B cell (primary cell): ENCODE results near the gene LRBA. TPM values are rescaled to one million over a fixed set of nuclear protein-coding genes. Genes with fewer than 3 reads are reported as not detected.

ENCODE experiments used
- ATAC-seq: fragments of 200-7000 bp; cut with Tn5 transposase; one replicate; pipeline ENCODE4 v1.10.0; 2021; ENCODE audit warnings: low read depth, mild to moderate bottlenecking, moderate number of reproducible peaks, moderate library complexity
- CTCF ChIA-PET: fragments of 350-600 bp; sonication (Branson Sonifier 250); formaldehyde crosslinking; loops from one replicate; lab custom pipeline; 2021; ENCODE audit warnings: antibody characterized with exemption, inconsistent platforms; lab: Charles Lee
- POLR2A ChIA-PET: fragments of 350-600 bp; sonication (Branson Sonifier 250); formaldehyde crosslinking; loops from one replicate; lab custom pipeline; 2021; ENCODE audit warnings: antibody characterized with exemption; lab: Charles Lee
- DNase-seq: peaks from one replicate; pipeline ENCODE4 v3.0.0; 2013
- H2AFZ ChIP-seq: 2 replicates; pipeline ENCODE4 v1.6.1; 2012; ENCODE audit warnings: mild to moderate bottlenecking, low read depth, low read length; ENCODE audit not compliant: insufficient read depth, poor library complexity, severe bottlenecking
- H3K27ac ChIP-seq, 2 donors: 1 replicate in 1 of 2; 2 replicates in 1 of 2; pipeline ENCODE4 v1.5.1; 2012 to 2013; ENCODE audit warnings: low read length in 2 of 2, mild to moderate bottlenecking in 2 of 2, moderate library complexity in 1 of 2
- H3K27me3 ChIP-seq, 4 experiments: fragments of 200-600 bp in 1 of 4; sonication (generic) in 1 of 4; replicated peaks in 1 of 4; 1 replicate in 2 of 4; 2 replicates in 2 of 4; pipeline versions ENCODE4 v1.6.1 to v1.7.0; 2013 to 2016; ENCODE audit warnings: low read length in 3 of 4, mild to moderate bottlenecking in 2 of 4, mixed read lengths in 1 of 4, moderate library complexity in 1 of 4; ENCODE audit not compliant: insufficient read depth in 4 of 4, control insufficient read depth in 3 of 4; ENCODE audit errors: control extremely low read depth in 1 of 4
- H3K36me3 ChIP-seq, 2 experiments: replicated peaks in 1 of 2; 1 replicate in 1 of 2; 2 replicates in 1 of 2; pipeline versions ENCODE4 v1.6.1 to v1.7.1; 2013; ENCODE audit warnings: low read length in 1 of 2; ENCODE audit not compliant: insufficient read depth in 2 of 2, control insufficient read depth in 1 of 2; ENCODE audit errors: control extremely low read depth in 1 of 2, extremely low read depth in 1 of 2
- H3K4me1 ChIP-seq, 2 donors: fragments of 200-600 bp in 1 of 2; sonication (generic) in 1 of 2; 1 replicate in 1 of 2; 2 replicates in 1 of 2; pipeline versions ENCODE4 v1.5.1 to v1.6.1; 2013 to 2017; ENCODE audit warnings: low read length in 2 of 2; ENCODE audit not compliant: control insufficient read depth in 2 of 2, insufficient read depth in 2 of 2
- H3K4me2 ChIP-seq: replicated peaks from 2 replicates; pipeline ENCODE3; 2012; ENCODE audit warnings: mild to moderate bottlenecking, low read depth, low read length; ENCODE audit not compliant: poor library complexity, severe bottlenecking
- H3K4me3 ChIP-seq, 5 experiments: fragments of 200-600 bp in 1 of 5; sonication (generic) in 1 of 5; 1 replicate in 3 of 5; 2 replicates in 2 of 5; pipeline versions ENCODE4 v1.5.1 to v1.7.0; 2011 to 2016; ENCODE audit warnings: low read length in 4 of 5, mild to moderate bottlenecking in 4 of 5, low read depth in 2 of 5, control low read depth in 1 of 5, moderate library complexity in 1 of 5; ENCODE audit not compliant: insufficient read depth in 1 of 5; ENCODE audit errors: control extremely low read depth in 1 of 5, extremely low read depth in 1 of 5
- H3K79me2 ChIP-seq: fragments of 200-600 bp; sonication (generic); one replicate; pipeline ENCODE4 v1.6.0; 2016; ENCODE audit warnings: low read length; ENCODE audit not compliant: control insufficient read depth, insufficient read depth
- H3K9ac ChIP-seq: fragments of 200-600 bp; sonication (generic); 2 replicates; pipeline ENCODE4 v1.6.1; 2017; ENCODE audit warnings: mild to moderate bottlenecking, low read length, moderate library complexity
- H3K9me3 ChIP-seq, 3 donors: one replicate each; pipeline versions ENCODE4 v1.6.1 to v1.7.1; 2013; ENCODE audit warnings: low read length in 2 of 3; ENCODE audit not compliant: control insufficient read depth in 2 of 3, insufficient read depth in 1 of 3; ENCODE audit errors: control extremely low read depth in 1 of 3
- H4K20me1 ChIP-seq: 2 replicates; pipeline ENCODE4 v1.6.0; 2012; ENCODE audit warnings: mild to moderate bottlenecking, low read length; ENCODE audit not compliant: insufficient read depth, control insufficient read depth, poor library complexity, severe bottlenecking
- H3K27ac Mint-ChIP-seq: one replicate; pipeline ENCODE4 v1.8.0; 2021; ENCODE audit warnings: mixed read lengths
- H3K27me3 Mint-ChIP-seq: one replicate; pipeline ENCODE4 v1.8.0; 2021; ENCODE audit warnings: mixed read lengths
- H3K4me1 Mint-ChIP-seq: one replicate; pipeline ENCODE4 v1.8.0; 2021; ENCODE audit warnings: mixed read lengths
- H3K4me3 Mint-ChIP-seq: one replicate; pipeline ENCODE4 v1.8.0; 2021; ENCODE audit warnings: mixed read lengths
- H3K9me3 Mint-ChIP-seq: one replicate; pipeline ENCODE4 v1.8.0; 2022; ENCODE audit warnings: mixed read lengths; ENCODE audit not compliant: insufficient read depth
- CTCF ChIP-seq: fragments of 200-600 bp; IDR thresholded peaks from one replicate; pipeline ENCODE4 v1.8.0; 2022; ENCODE audit warnings: antibody characterized with exemption, mild to moderate bottlenecking
- EZH2 ChIP-seq: IDR thresholded peaks from 2 replicates; pipeline ENCODE4 v1.6.1; 2012; ENCODE audit warnings: borderline replicate concordance, low read depth, mild to moderate bottlenecking, moderate library complexity, low read length; ENCODE audit not compliant: insufficient read depth, poor library complexity, severe bottlenecking
- WGBS: methylation state at CpG from one replicate; pipeline ENCODE4 v1.1.5; 2013; ENCODE audit warnings: missing lambda C conversion rate; ENCODE audit not compliant: insufficient coverage; 5-methylcytosine and 5-hydroxymethylcytosine counted together
- intact Hi-C: fragments of 100-400 bp; cut with micrococcal nuclease; formaldehyde crosslinking; loops from one replicate; pipeline ENCODE4 v1.10.0; 2022
- polyA plus RNA-seq: library from polyadenylated mRNA; depleted of rRNA; stranded (reverse); fragments of >200 nt; gene quantifications from 2 replicates; pipeline ENCODE4 v1.2.3, GENCODE V29; 2012
- total RNA-seq, 2 donors: library from RNA; stranded (reverse); fragments of 120-200 nt in 1 of 2; gene quantifications; 1 replicate in 1 of 2; 2 replicates in 1 of 2; pipeline versions ENCODE4 v1.2.3 to v1.2.4, GENCODE V29; 2013 to 2022

LRBA gene
- total and polyA plus RNA-seq, 2 donors (not counting 1 experiment from before 2014, with no cell fraction given): 17.5 to 86.7 TPM

DNA sequence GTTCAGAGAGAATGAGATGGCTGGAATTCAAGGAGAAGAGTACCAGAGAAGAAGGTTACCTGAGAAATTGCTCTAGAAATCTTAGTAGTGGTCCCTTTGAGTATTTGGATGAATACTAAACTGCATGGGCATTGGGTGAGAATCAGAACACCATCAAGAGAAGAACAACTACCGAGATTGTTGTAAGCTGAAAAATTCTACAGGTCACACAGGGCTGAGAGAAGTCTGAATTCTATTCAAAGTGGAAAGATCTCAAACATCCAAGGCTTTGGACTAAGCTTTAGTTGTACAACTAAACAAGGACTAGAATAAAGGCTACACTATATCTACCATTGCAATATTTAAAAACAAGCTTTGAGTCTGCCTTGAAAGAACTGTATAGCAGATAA is 40.8 kb downstream of the LRBA start:
- no peaks in the 10 kb centered on the region for H3K27me3 Mint-ChIP-seq
- ChIA-PET CTCF (no interaction called here), POLR2A (no interaction called here)
- H3K4me3 Mint-ChIP-seq: peak overlapping the region; percentile 3
- TF ChIP-seq CTCF (no peak), EZH2 (no peak)
- peaks cover 61% of the 10 kb centered on the region for H3K4me1 Mint-ChIP-seq
- H3K9ac ChIP-seq: peak overlapping the region; percentile 5
- H3K27ac Mint-ChIP-seq: no peak overlapping the region
- DNase-seq (no peak), ATAC-seq (no peak)
- no peaks in the 10 kb centered on the region for H3K9me3 ChIP-seq
- H4K20me1 ChIP-seq: peaks cover 52% of the 10 kb centered on the region
- intact Hi-C loops: no loop called here
- H3K36me3 ChIP-seq: no peaks in the 10 kb centered on the region
- H3K9me3 Mint-ChIP-seq: peaks cover 4% of the 10 kb centered on the region
- H3K4me1 ChIP-seq: peaks cover 5 to 18% of the 10 kb centered on the region in 2 donors
- WGBS: no CpG with 5 or more reads among the region's 1 CpG
- H3K4me2 ChIP-seq: no peak overlapping the region
- no peaks in the 10 kb centered on the region for H3K27me3 ChIP-seq
- H3K4me3 ChIP-seq: no peak overlapping the region
- H2AFZ ChIP-seq: no peak overlapping the region
- H3K79me2 ChIP-seq: peaks cover 86% of the 10 kb centered on the region
- H3K27ac ChIP-seq: no peak overlapping the region

DNA sequence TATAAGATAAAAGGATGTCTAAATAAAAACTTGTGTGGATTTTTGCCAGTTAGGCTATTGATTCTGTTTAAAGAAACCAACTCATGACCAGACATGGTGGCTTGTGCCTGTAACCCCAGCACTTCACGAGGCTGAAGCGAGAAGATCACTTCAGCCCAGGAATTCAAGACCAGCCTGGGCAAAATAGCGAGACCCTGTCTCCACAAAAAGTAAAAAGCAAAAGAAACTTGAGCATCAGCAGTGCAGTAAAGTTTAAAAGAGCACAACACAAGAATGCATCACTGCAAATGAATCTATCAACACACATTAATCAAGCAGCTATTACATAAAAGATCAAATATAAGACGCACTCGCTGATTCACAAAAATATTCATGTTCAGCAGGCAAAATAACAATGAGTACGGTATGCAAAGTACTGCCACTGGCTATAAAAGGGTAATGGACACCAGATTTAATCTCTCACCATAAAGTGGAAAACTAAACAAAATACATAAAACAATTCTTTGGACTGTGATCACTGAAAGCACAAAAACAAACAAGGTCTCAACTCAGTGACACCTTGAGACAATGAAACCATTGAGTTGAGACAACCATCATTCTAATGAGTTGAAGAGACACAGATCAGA is 41.3 kb downstream of the LRBA start:
- peaks cover 2% of the 10 kb centered on the region for H3K9me3 Mint-ChIP-seq
- ChIA-PET CTCF (no interaction called here), POLR2A (no interaction called here)
- H3K4me2 ChIP-seq: no peak overlapping the region
- H3K36me3 ChIP-seq: no peaks in the 10 kb centered on the region
- TF ChIP-seq EZH2 (no peak), CTCF (no peak)
- H4K20me1 ChIP-seq: peaks cover 47% of the 10 kb centered on the region
- no peak overlapping the region for H2AFZ ChIP-seq
- intact Hi-C loops: no loop called here
- no peak for ATAC-seq
- H3K9ac ChIP-seq: no peak overlapping the region
- no peaks in the 10 kb centered on the region for H3K27me3 Mint-ChIP-seq
- DNase-seq: no peak
- peaks cover 5 to 18% of the 10 kb centered on the region in 2 donors for H3K4me1 ChIP-seq
- WGBS: 97% methylated on average over 6 of the region's 6 CpGs
- H3K27ac ChIP-seq: no peak overlapping the region
- peaks cover 86% of the 10 kb centered on the region for H3K79me2 ChIP-seq
- H3K4me1 Mint-ChIP-seq: peaks cover 61% of the 10 kb centered on the region
- H3K27ac Mint-ChIP-seq: no peak overlapping the region
- no peaks in the 10 kb centered on the region for H3K27me3 ChIP-seq
- no peak overlapping the region for H3K4me3 ChIP-seq
- H3K4me3 Mint-ChIP-seq: peak overlapping the region; percentile 3
- H3K9me3 ChIP-seq: no peaks in the 10 kb centered on the region
